SK-N-SH treated with all-trans-retinoic acid at 6 μM for 48 hours (cell line): ENCODE measurements around the gene PPP1R26.

Source experiments
- ATAC-seq: fragments of 200-7000 bp; cut with Tn5 transposase; 3 replicates; pipeline ENCODE4 v1.9.1; 2020; ENCODE audit warnings: mild to moderate bottlenecking, moderate library complexity
- ARNTL ChIP-seq: fragments of 450-650 bp; formaldehyde crosslinking; IDR thresholded peaks from 2 replicates; pipeline ENCODE4 v1.5.0; 2020; ENCODE audit warnings: low read depth, mild to moderate bottlenecking, moderate library complexity, borderline replicate concordance
- BACH2 ChIP-seq: fragments of 250-450 bp; sonication (Bioruptor Pico); IDR thresholded peaks from 2 replicates; pipeline ENCODE4 v1.9.0; 2021; ENCODE audit warnings: mild to moderate bottlenecking, borderline replicate concordance
- CSDC2 ChIP-seq: fragments of 250-450 bp; sonication (Bioruptor Pico); IDR thresholded peaks from 2 replicates; pipeline ENCODE4 v1.5.0; 2020; ENCODE audit warnings: mild to moderate bottlenecking, moderate library complexity
- CSRNP3 ChIP-seq: fragments of 250-450 bp; sonication (Bioruptor Pico); IDR thresholded peaks from 2 replicates; pipeline ENCODE4 v1.5.1; 2021; ENCODE audit warnings: mild to moderate bottlenecking, moderate library complexity
- ESRRG ChIP-seq: fragments of 250-450 bp; sonication (Bioruptor Pico); IDR thresholded peaks from 2 replicates; pipeline ENCODE4 v1.6.1; 2021; ENCODE audit warnings: mild to moderate bottlenecking
- ISL1 ChIP-seq: fragments of 250-450 bp; sonication (Bioruptor Pico); IDR thresholded peaks from 2 replicates; pipeline ENCODE4 v2.1.2; 2022; ENCODE audit warnings: mild to moderate bottlenecking, moderate library complexity
- OSR1 ChIP-seq: fragments of 250-450 bp; sonication (Bioruptor Pico); IDR thresholded peaks from 2 replicates; pipeline ENCODE4 v1.8.0; 2022; ENCODE audit warnings: moderate library complexity, mild to moderate bottlenecking, inconsistent platforms
- PATZ1 ChIP-seq: fragments of 250-450 bp; sonication (Bioruptor Pico); IDR thresholded peaks from 2 replicates; pipeline ENCODE4 v1.8.0; 2020; ENCODE audit warnings: mild to moderate bottlenecking, moderate library complexity, borderline replicate concordance
- RARB ChIP-seq: fragments of 250-450 bp; sonication (Bioruptor Pico); IDR thresholded peaks from 2 replicates; pipeline ENCODE4 v1.8.0; 2021; ENCODE audit warnings: mild to moderate bottlenecking, moderate library complexity
- SNAI2 ChIP-seq: fragments of 250-450 bp; sonication (Bioruptor Pico); IDR thresholded peaks from 2 replicates; pipeline ENCODE4 v1.5.0; 2020; ENCODE audit warnings: mild to moderate bottlenecking, moderate library complexity
- TCF4 ChIP-seq: fragments of 250-450 bp; sonication (Bioruptor Pico); IDR thresholded peaks from 2 replicates; pipeline ENCODE4 v1.8.0; 2021; ENCODE audit warnings: mild to moderate bottlenecking, moderate library complexity, borderline replicate concordance
- TOX ChIP-seq: fragments of 250-450 bp; sonication (Bioruptor Pico); IDR thresholded peaks from 2 replicates; pipeline ENCODE4 v1.8.0; 2021; ENCODE audit warnings: mild to moderate bottlenecking, moderate library complexity, borderline replicate concordance
- ZFP3 ChIP-seq: fragments of 250-450 bp; sonication (Bioruptor Pico); IDR thresholded peaks from 2 replicates; pipeline ENCODE4 v1.5.0; 2020; ENCODE audit warnings: mild to moderate bottlenecking, moderate library complexity
- ZFP30 ChIP-seq: fragments of 450-650 bp; formaldehyde crosslinking; IDR thresholded peaks from 2 replicates; pipeline ENCODE4 v1.5.0; 2022; ENCODE audit warnings: mild to moderate bottlenecking, moderate library complexity
- ZNF565 ChIP-seq: fragments of 450-650 bp; formaldehyde crosslinking; conservative IDR thresholded peaks from 2 replicates; pipeline ENCODE4 v1.5.0; 2020; ENCODE audit warnings: low read depth, mild to moderate bottlenecking, moderate library complexity
- ZNF70 ChIP-seq: fragments of 450-650 bp; formaldehyde crosslinking; IDR thresholded peaks from 2 replicates; pipeline ENCODE4 v1.5.0; 2020; ENCODE audit warnings: mild to moderate bottlenecking, moderate library complexity
- ZNF8 ChIP-seq: fragments of 450-650 bp; formaldehyde crosslinking; IDR thresholded peaks from 2 replicates; pipeline ENCODE4 v1.5.0; 2020; ENCODE audit warnings: mild to moderate bottlenecking, moderate library complexity
- TF ChIP-seq, protein P1 (sequence below): fragments of 250-450 bp; sonication (Bioruptor Pico); IDR thresholded peaks from 2 replicates; pipeline ENCODE4 v1.5.1; 2020; ENCODE audit warnings: low read depth, mild to moderate bottlenecking, moderate library complexity
- TF ChIP-seq, protein P2 (sequence below): fragments of 250-450 bp; sonication (Bioruptor Pico); IDR thresholded peaks from 2 replicates; pipeline ENCODE4 v1.5.0; 2020; ENCODE audit warnings: mild to moderate bottlenecking, moderate library complexity

PPP1R26 gene

DNA sequence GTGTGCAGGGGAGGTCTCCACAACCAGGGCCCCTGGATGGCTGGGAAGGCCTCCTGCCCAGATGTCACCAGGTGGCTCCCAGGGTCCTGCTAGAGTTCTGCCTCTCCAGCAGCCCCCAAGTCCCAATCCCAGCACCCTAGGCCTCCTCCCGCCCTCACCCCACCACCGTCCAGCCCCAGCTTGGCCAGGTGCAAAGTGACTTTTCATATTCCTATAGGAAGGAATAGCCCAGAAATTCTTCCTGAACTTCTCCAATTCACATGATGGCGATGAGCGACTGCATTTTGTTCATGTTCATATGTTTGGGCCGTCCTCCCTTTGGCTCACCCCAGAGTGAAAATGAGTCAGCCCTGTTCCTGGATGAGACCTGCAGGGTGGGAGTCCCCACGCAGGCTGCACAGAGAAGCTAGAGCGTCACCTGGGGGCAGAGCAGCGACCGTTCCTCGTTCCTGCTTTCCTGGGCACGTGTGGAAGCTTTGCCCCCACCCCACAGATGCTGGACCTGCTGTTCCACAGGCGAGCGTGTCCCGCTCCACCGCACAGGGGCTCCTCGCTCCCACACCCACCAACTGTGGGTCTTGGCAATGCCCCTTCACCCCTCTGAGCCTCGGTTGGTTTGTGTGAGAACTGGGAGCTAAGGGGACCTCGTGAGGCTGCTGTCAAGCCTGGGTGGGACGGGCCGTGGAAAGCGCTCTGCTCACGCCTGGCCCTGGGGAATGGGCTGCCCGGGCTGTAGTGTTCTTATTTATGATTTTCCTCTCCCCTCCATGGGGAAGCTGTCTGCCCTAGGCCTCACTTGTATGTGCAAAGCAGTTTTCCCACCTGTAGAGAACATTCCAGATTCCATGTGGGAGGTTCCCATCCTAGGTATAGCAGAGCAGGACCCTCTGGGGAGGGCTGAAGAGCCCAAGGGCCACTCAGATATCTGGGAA lies 27.8 kb downstream of the PPP1R26 start:
- TF ChIP-seq OSR1 (CRISPR knock-in tag) (no peak), ZNF70 (no peak), ISL1 (CRISPR knock-in tag) (no peak), CSRNP3 (CRISPR knock-in tag) (no peak), ARNTL (CRISPR knock-in tag) (no peak), BACH2 (CRISPR knock-in tag) (no peak), TCF4 (CRISPR knock-in tag) (no peak), ZNF565 (CRISPR knock-in tag) (no peak), ZFP3 (CRISPR knock-in tag) (no peak), CSDC2 (no peak), SNAI2 (CRISPR knock-in tag) (no peak), TOX (CRISPR knock-in tag) (no peak), ZFP30 (CRISPR knock-in tag) (no peak), PATZ1 (no peak)
- TF ChIP-seq, protein P1, sequence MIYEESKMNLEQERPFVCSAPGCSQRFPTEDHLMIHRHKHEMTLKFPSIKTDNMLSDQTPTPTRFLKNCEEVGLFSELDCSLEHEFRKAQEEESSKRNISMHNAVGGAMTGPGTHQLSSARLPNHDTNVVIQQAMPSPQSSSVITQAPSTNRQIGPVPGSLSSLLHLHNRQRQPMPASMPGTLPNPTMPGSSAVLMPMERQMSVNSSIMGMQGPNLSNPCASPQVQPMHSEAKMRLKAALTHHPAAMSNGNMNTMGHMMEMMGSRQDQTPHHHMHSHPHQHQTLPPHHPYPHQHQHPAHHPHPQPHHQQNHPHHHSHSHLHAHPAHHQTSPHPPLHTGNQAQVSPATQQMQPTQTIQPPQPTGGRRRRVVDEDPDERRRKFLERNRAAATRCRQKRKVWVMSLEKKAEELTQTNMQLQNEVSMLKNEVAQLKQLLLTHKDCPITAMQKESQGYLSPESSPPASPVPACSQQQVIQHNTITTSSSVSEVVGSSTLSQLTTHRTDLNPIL (CRISPR knock-in tag): no peak
- TF ChIP-seq, protein P2, sequence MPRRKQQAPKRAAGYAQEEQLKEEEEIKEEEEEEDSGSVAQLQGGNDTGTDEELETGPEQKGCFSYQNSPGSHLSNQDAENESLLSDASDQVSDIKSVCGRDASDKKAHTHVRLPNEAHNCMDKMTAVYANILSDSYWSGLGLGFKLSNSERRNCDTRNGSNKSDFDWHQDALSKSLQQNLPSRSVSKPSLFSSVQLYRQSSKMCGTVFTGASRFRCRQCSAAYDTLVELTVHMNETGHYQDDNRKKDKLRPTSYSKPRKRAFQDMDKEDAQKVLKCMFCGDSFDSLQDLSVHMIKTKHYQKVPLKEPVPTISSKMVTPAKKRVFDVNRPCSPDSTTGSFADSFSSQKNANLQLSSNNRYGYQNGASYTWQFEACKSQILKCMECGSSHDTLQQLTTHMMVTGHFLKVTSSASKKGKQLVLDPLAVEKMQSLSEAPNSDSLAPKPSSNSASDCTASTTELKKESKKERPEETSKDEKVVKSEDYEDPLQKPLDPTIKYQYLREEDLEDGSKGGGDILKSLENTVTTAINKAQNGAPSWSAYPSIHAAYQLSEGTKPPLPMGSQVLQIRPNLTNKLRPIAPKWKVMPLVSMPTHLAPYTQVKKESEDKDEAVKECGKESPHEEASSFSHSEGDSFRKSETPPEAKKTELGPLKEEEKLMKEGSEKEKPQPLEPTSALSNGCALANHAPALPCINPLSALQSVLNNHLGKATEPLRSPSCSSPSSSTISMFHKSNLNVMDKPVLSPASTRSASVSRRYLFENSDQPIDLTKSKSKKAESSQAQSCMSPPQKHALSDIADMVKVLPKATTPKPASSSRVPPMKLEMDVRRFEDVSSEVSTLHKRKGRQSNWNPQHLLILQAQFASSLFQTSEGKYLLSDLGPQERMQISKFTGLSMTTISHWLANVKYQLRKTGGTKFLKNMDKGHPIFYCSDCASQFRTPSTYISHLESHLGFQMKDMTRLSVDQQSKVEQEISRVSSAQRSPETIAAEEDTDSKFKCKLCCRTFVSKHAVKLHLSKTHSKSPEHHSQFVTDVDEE (CRISPR knock-in tag): no peak
- ATAC-seq: no peak

- no peak for ATAC-seq
- TF ChIP-seq ZNF8 (CRISPR knock-in tag) (no peak), ZFP3 (CRISPR knock-in tag) (no peak), ESRRG (no peak), ZFP30 (CRISPR knock-in tag) (no peak), OSR1 (CRISPR knock-in tag) (no peak), RARB (CRISPR knock-in tag) (no peak), CSRNP3 (CRISPR knock-in tag) (no peak), ARNTL (CRISPR knock-in tag) (no peak)
- TF ChIP-seq, protein P2 (CRISPR knock-in tag): no peak
- TF ChIP-seq, all 23 proteins: peak for 0
Observed at GRCh38 chr9:135508211-135508820, 28.7 kb downstream of the PPP1R26 start.
